Hepatocyte (in vitro differentiated cells): ENCODE measurements around the gene BMP4.

ENCODE experiments used
- EZH2 ChIP-seq: fragments of 200-600 bp; sonication (generic); IDR thresholded peaks from 2 replicates; pipeline ENCODE4 v1.6.1; 2016; ENCODE audit warnings: antibody characterized with exemption, mild to moderate bottlenecking, borderline replicate concordance
- TF ChIP-seq, protein P1 (sequence below): fragments of 200-600 bp; sonication (generic); IDR thresholded peaks from 2 replicates; pipeline ENCODE4 v1.5.1; 2016; ENCODE audit warnings: antibody characterized with exemption, mild to moderate bottlenecking; ENCODE audit not compliant: poor library complexity

DNA sequence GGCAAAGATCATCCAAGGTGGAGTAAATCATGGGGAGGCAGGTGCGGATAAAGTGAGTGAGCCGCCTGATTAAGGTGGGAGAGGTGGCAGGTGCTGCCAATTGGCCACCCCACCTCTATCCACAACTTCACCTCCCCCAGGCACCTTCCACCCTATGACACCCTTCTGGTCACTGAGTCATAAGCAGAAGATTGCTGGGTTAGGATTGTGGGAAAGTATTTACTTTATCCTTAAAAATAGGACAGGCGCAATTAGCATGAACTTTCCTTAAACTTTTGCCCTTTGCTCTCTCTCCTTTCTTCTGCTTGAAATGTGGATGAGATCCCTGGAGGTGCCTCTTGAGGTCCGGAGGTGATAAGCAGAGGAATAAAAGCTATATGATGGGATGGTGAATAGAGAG is 14.9 kb upstream of the BMP4 start:
- TF ChIP-seq, protein P1, sequence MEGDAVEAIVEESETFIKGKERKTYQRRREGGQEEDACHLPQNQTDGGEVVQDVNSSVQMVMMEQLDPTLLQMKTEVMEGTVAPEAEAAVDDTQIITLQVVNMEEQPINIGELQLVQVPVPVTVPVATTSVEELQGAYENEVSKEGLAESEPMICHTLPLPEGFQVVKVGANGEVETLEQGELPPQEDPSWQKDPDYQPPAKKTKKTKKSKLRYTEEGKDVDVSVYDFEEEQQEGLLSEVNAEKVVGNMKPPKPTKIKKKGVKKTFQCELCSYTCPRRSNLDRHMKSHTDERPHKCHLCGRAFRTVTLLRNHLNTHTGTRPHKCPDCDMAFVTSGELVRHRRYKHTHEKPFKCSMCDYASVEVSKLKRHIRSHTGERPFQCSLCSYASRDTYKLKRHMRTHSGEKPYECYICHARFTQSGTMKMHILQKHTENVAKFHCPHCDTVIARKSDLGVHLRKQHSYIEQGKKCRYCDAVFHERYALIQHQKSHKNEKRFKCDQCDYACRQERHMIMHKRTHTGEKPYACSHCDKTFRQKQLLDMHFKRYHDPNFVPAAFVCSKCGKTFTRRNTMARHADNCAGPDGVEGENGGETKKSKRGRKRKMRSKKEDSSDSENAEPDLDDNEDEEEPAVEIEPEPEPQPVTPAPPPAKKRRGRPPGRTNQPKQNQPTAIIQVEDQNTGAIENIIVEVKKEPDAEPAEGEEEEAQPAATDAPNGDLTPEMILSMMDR, result no peak
- TF ChIP-seq EZH2, result no peak
